A375 (cell line): ENCODE data around the gene PCK2. TPM values are rescaled to one million over a fixed set of nuclear protein-coding genes. Genes with fewer than 3 reads are reported as not detected.

Experiments
- total RNA-seq: library from RNA; depleted of rRNA; stranded (reverse); fragments of >200 nt; shearing (Covaris generic); gene quantifications from 2 replicates; pipeline ENCODE4 v1.2.3, GENCODE V29; 2014; rRNA removed

PCK2 gene
- 50.4 and 54.3 TPM in 2 replicates for total RNA-seq

DNA sequence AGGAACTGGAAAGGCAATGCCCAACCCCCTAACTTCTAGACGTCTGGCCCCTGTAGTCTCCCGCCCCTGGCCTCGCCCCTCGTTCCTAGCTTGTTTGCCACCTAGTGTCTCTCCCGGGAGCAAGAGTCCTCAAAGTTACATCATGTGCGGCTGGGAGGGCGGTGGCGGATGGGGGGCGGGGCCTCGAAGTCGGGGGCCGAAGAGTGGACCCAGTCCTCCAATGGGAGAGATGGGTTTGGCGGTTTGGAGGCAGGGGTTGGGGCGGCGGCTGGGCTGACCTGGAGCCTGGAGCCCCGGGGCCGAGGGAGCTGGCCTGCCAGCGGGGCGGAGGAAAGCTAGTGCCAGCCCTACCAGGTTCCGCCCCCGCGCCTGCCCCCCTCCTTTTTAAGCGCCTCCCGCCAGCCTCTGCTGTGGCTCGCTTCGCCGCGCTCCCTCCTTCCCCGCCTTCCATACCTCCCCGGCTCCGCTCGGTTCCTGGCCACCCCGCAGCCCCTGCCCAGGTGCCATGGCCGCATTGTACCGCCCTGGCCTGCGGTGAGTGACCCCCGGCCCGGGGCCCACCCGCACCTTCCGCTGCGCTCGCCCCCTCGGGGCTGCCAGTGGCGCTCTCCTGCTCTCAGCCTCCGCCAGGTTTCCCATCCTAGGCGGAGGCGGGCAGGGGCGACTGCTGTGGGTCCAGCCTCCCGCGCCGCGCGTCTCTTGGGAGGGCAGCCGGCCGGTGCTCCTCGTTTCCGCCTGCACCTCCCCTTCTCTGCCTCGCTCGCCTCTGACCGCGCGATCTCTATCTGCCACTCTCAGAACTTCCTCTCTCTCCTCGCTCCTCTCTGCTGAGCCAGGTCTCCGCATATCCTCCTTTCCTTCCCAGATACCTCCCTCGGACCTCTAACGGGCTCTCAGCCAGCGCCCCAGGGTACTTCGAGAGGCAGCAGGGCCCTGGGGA, at the start of gene PCK2:
TSS of gene PCK2 (plus strand) at position 411 of the 940 bp plus-strand sequence. CDS start at position 506, 95 bp downstream.

DNA sequence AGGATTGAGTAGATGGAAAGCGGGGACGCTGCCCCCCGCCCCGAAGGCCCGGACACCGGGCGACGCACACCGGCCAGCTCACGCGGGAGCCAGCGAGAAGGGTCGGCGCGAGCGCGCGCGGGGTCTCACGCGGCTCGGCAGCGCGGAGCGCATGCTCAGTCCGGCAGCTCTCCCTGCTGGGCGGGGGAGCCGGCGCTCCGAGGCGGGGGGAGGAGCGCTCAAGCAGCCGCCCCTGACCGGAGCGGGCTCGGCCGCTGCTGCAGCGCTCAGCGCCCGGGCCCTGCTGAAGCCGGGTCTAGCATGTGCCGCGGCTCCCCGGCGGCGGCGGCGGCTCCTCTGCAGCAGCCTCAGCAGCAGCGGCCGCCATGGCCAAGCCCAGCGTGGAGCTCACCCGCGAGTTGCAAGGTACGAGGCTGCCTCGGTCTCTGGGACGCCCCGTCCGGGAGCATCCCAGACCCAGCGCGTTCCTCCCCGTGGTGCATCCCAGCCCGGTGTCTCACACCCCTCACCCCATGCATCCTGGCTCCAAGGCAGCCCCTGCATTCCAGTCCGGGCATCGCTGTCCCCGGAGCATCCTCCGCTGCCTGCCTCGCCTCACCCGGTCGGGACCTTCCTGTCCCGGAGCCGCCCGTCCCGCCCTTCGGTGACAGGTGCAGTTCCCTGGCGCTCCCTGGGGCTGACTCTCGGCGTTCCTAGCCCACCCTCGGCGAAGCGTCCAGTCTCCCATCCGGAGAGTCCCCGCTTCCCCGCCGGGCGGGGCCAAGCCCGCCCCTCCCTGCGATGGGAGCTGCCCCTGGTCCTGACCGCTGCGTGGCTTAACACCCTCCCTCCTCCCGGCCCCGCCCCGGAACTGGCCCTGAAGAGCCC, 42.1 kb upstream of the PCK2 start, which contains the start of gene CARMIL3:
TSS of gene CARMIL3 (plus strand) at position 221 of the 867 bp plus-strand sequence. CDS start at position 366, 145 bp downstream.

DNA sequence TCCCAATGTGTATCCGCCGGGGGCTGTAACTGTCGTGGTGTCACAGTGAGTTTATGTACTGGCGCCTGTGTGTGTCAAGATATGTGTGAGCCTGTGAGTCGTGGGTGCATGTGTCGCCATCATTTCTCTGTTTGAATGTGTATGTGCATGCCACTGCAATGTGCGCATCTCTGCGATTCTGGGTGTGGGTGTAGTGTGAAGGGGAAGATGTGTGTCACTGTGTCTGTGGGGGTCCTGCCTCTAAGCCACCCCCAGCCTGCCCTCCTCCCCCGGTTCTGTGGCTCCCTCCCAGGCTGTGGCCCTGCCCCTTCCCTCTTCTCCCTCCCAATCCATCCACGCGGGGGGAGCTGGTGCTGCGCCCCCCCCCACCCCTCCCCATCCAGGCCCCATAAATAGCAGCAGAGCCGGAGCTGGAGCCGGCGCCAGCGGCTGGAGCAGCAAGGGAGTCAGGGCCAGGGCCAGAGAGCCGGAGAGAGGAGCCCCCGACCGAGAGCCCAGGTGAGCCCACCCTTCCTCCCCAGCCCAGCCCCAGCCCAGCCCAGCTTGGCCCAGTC, 22.9 kb upstream of the PCK2 start, which contains the start of gene CPNE6:
TSS of gene CPNE6 (plus strand) at position 419 of the 554 bp plus-strand sequence. CDS start 1,375 bp downstream, outside the sequence.

DNA sequence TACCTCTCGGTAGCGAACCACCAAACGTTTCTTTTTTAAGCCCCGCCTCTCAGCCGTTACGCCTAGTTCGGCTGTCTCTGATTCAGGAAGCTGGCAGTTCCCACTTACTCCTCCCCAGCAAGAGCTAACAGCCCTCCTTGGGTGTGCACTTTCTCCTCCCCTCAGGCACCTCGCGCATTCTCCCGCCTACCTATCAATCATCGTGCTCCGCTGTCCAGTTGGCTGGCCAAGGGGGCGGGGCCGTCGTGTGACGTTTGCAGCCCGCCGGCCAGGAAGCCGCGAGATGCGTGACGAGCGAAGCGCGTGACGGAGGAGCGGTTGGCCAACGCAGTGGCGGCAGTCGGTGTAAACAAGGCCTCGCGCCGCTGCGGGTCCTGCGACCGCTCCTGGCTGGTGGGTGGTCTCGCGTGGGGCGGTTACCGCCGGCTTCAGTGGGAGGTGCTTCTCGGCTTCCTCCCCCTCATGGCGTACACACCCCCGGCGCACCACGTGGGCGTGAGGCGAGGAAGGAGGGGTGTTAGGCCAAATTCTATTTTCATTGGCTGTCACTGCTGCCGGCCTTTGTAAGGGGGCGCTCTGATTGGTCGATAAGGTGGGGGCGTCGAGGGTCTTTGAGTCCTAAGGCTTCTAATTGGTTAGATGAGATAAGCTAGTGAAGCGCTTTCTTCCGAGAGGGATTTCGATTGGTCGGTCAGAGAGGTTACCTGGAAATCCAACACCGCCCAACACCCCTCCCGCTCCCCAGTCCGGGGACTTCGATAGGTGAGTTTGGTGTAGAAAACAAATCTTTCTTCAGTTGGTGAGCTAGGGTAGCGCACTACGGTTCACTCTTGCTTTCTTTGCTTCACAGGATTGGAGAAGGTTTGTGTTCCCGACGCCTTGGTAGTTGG, 20.7 kb downstream of the PCK2 start, which contains the start of the genes DCAF11 and NRL:
TSS of gene DCAF11 (plus strand) at position 246 of the 890 bp plus-strand sequence. CDS start 818 bp downstream, outside the sequence.
TSS of gene NRL (minus strand) at position 418 of the 890 bp plus-strand sequence. CDS start 32,101 bp downstream, outside the sequence.

DNA sequence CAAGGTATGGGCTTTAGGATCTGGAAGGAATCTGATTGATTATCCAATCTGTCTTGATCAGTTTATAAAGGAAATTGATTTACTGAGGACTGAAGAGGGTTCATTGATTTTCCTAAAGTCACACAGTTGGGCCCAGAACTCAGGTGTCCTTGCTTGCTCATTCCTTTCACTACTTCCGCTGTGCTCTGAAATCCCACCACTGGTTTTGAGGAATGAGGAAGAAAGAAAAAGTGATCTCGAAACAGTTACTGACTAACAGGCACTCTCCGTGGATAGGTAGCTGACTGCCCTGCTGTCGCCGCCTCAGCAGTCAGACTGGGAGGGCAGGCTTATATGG, 36.2 kb downstream of the PCK2 start, which contains the start of gene FITM1:
TSS of gene FITM1 (plus strand) at position 280 of the 337 bp plus-strand sequence. CDS start 905 bp downstream, outside the sequence.

DNA sequence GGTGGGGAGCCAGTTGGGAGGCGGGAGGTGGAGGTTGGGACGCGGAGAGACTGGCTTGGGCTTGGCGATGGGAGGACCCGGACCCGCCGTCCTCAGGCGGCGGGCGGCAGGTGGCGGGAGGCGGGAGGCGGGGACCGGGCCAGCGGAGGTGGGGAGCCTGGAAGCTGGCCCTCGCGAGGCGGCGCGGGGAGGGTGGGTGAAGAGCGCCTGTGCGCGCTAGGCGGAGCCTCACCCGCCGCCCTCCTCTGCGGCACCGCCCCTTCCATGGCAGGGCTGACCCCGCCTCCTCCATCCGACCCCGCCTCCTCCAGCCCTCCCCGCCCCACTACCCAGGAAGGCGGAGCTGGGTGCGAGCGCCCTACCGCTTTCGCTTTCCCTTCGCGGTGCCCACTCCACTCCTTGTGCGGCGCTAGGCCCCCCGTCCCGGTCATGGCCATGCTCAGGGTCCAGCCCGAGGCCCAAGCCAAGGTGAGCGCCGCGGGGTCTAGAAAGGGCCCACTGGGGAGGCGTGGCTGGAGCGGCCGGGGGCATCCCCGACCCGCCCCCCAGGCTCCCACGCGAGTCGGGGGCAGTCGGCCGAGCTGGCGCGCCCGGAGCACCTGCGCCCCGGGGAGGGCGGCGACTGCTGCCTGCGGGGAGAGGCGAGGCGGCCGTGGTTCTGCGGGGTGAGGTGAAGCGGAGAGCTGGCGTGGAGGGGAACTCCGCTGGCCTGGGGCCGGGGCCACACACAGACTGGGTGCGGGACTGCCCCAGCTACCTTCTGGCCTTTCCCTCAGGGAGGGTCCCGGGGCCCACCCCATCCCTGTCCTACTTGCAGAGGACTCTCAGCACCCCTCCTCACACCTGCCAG, 41.9 kb downstream of the PCK2 start, which contains the start of gene PSME1:
TSS of gene PSME1 (plus strand) at position 361 of the 850 bp plus-strand sequence. CDS start at position 430, 69 bp downstream.

DNA sequence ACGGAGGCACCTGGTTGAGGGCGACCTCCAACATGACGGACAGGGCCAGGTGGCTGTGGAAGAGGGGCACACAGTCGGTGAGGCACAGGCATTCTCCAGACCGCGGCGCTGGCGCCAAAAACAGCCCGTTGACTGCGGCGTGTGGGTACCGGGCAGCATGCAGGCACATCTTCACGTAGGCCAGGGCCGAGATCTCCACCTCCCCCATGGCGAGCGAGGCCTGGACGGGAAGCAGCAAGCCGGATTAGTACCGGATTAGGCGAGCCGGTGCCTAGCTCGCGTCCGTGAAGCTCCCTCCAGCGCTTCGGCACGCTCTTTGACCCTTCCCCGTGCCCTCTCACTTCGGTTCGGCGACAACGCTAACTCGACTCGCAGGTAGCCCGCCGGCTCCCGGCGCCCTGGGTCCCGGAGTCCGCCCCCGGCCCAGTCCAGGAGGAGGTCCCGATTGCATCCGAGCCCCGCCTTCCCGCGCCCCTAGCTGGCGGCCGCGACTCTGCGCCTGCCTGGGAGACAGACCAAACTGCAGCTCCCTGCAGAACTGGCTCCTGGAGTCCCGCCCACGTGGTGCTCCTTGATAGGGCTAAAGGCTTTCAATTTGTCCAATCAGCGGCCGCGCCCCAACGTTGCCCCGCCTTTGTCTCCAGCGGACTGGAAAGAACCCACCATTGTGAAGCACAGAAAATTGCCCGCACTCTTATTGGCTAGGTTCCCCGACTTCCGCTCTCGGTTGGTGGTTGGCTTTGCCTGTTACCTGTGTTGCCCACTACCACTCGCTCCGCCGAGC, 47.2 kb downstream of the PCK2 start, which contains the start of gene EMC9:
TSS of gene EMC9 (minus strand) at position 495 of the 784 bp plus-strand sequence. CDS start at position 208, 287 bp downstream.

DNA sequence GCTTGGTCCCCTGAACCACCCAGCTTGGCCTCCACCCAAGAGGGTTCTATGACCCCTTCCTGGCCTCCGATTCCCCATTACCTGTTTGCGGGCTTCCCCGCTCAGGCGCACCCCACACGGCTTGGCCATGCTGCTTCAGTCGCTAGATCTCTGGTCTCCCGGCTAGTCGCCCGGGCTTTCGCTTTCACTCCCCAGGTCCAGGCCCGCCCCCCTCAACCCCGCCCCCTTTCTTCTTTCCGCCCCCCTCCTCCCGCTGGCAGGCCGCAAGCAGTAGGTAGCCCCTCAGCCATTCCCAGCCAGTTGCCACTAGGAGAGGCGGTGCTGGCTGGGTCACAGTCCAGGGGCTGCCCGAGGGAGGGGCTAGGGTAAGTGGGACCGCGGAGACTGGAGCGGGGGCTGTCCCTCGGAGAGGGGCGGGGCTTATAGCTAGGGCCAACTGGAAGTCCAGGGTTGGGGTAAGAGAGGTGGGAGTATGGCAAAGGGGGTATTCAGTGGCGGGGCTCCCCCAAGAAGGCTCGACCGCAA, 52.4 kb downstream of the PCK2 start, which contains the start of gene PSME2:
TSS of gene PSME2 (minus strand) at position 158 of the 525 bp plus-strand sequence. CDS start at position 129, 29 bp downstream.

DNA sequence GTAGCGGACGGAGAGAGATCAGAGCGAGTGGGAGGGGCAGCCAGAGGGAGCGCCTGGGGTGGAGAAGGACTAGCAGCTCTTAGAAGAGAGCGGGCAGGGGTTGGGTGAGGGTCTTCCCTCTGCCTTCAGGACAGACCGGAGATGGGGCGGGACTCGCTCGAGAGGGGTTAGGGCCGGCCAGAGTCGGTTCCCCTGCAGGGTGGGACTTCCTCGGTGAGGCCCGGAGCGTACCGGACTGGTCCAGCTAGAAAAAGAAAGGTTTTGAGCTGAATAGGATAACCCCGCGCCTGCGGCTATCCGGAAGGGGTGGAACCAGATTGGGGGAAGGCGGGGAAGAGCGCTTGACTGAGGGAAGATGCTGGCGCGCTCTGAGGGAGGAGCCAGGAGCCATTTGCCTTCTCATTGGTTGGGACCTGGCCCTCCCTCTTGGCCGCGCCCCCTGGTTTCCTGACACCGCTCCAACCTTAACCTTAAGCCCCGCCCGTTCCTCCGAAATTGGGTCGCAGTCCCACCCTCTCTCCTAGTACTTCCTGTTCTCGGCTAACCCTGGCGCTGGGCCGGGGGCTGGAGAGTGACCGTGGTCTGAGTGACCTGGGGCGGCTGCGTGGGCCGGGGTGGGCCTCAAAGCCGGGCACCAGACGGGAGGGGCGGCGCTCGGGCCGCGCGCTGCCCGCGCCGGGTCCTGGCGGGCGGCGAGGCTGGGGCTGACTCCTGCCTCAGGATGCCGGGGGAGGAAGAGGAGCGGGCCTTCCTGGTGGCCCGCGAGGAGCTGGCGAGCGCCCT, 53.1 kb downstream of the PCK2 start, which contains the start of gene RNF31:
TSS of gene RNF31 (plus strand) at position 521 of the 783 bp plus-strand sequence. CDS start at position 722, 201 bp downstream.

Other genes starting within 250 kb of the PCK2 start
- 40.2 and 48.0 TPM in 2 replicates for gene DHRS4, start 140.5 kb upstream of the PCK2 start, total RNA-seq
- gene DHRS4L2, start 105.4 kb upstream of the PCK2 start, total RNA-seq: 20.4 and 23.5 TPM in 2 replicates
- gene CARMIL3, start 42.3 kb upstream of the PCK2 start, total RNA-seq: 0.34 and 0.41 TPM in 2 replicates
- gene CPNE6, start 22.7 kb upstream of the PCK2 start, total RNA-seq: not detected in 2 replicates
- 53.4 and 55.0 TPM in 2 replicates for gene DCAF11, start 20.5 kb downstream of the PCK2 start, total RNA-seq
- 0.94 and 2.0 TPM in 2 replicates for gene NRL, start 20.6 kb downstream of the PCK2 start, total RNA-seq
- 0.37 TPM in 1 of 2 replicates, not detected in the other for gene FITM1, start 36.3 kb downstream of the PCK2 start, total RNA-seq
- 156 and 194 TPM in 2 replicates for gene PSME1, start 41.9 kb downstream of the PCK2 start, total RNA-seq
- gene EMC9, start 47.3 kb downstream of the PCK2 start, total RNA-seq: 23.3 and 33.3 TPM in 2 replicates
- 207 and 210 TPM in 2 replicates for gene PSME2, start 52.3 kb downstream of the PCK2 start, total RNA-seq
- 66.8 and 79.3 TPM in 2 replicates for gene RNF31, start 53.2 kb downstream of the PCK2 start, total RNA-seq
- 9.2 and 18.5 TPM in 2 replicates for gene IRF9, start 67.0 kb downstream of the PCK2 start, total RNA-seq
- 1.2 and 3.3 TPM in 2 replicates for gene REC8, start 77.8 kb downstream of the PCK2 start, total RNA-seq
- 129 and 134 TPM in 2 replicates for gene IPO4, start 94.5 kb downstream of the PCK2 start, total RNA-seq
- gene TM9SF1, start 101.1 kb downstream of the PCK2 start, total RNA-seq: 35.1 and 37.9 TPM in 2 replicates
- gene TSSK4, start 111.4 kb downstream of the PCK2 start, total RNA-seq: not detected in 2 replicates
- gene CHMP4A, start 119.2 kb downstream of the PCK2 start, total RNA-seq: 40.5 and 45.6 TPM in 2 replicates
- 13.8 and 20.6 TPM in 2 replicates for gene MDP1, start 121.8 kb downstream of the PCK2 start, total RNA-seq
- gene NEDD8, start 138.1 kb downstream of the PCK2 start, total RNA-seq: 247 and 277 TPM in 2 replicates
- 57.2 and 66.8 TPM in 2 replicates for gene GMPR2, start 138.6 kb downstream of the PCK2 start, total RNA-seq
- gene TINF2, start 148.3 kb downstream of the PCK2 start, total RNA-seq: 27.6 and 27.8 TPM in 2 replicates
- 0.49 and 1.1 TPM in 2 replicates for gene TGM1, start 168.9 kb downstream of the PCK2 start, total RNA-seq
- 30.0 and 35.3 TPM in 2 replicates for gene RABGGTA, start 177.3 kb downstream of the PCK2 start, total RNA-seq
- gene DHRS1, start 205.5 kb downstream of the PCK2 start, total RNA-seq: 7.5 and 8.2 TPM in 2 replicates
- gene NOP9, start 205.5 kb downstream of the PCK2 start, total RNA-seq: 14.6 and 22.7 TPM in 2 replicates
- gene CIDEB, start 213.7 kb downstream of the PCK2 start, total RNA-seq: not detected in 2 replicates
- gene LTB4R2, start 215.8 kb downstream of the PCK2 start, total RNA-seq: 11.0 and 14.6 TPM in 2 replicates
- 10.5 and 15.5 TPM in 2 replicates for gene LTB4R, start 217.2 kb downstream of the PCK2 start, total RNA-seq
- gene ADCY4, start 240.8 kb downstream of the PCK2 start, total RNA-seq: not detected in 2 replicates
- gene RIPK3, start 245.7 kb downstream of the PCK2 start, total RNA-seq: not detected in 2 replicates